Memory B cell (primary cell): ENCODE results near the gene TRAPPC12.

Experiments used
- ATAC-seq: fragments of 150-1000 bp; cut with Tn5 transposase; 2 replicates; pipeline ENCODE4 v1.10.0; 2021; ENCODE audit warnings: low read depth, mild to moderate bottlenecking, moderate library complexity
- DNase-seq, 2 donors: peaks; one replicate each; pipeline ENCODE4 v3.0.0; 2022; ENCODE audit warnings: low spot score in 2 of 2
- H3K27ac Mint-ChIP-seq: one replicate; pipeline ENCODE4 v1.8.0; 2022; ENCODE audit warnings: mild to moderate bottlenecking, moderate library complexity, mixed read lengths
- H3K27me3 Mint-ChIP-seq: one replicate; pipeline ENCODE4 v1.8.0; 2022; ENCODE audit warnings: mixed read lengths
- H3K36me3 Mint-ChIP-seq: one replicate; pipeline ENCODE4 v1.8.0; 2022; ENCODE audit warnings: mild to moderate bottlenecking, mixed read lengths
- H3K4me1 Mint-ChIP-seq: one replicate; pipeline ENCODE4 v1.8.0; 2022; ENCODE audit warnings: mixed read lengths
- H3K4me3 Mint-ChIP-seq: one replicate; pipeline ENCODE4 v1.8.0; 2022; ENCODE audit warnings: mild to moderate bottlenecking, moderate library complexity, mixed read lengths
- H3K9me3 Mint-ChIP-seq: one replicate; pipeline ENCODE4 v1.8.0; 2022; ENCODE audit warnings: mixed read lengths

Gene TRAPPC12

DNA sequence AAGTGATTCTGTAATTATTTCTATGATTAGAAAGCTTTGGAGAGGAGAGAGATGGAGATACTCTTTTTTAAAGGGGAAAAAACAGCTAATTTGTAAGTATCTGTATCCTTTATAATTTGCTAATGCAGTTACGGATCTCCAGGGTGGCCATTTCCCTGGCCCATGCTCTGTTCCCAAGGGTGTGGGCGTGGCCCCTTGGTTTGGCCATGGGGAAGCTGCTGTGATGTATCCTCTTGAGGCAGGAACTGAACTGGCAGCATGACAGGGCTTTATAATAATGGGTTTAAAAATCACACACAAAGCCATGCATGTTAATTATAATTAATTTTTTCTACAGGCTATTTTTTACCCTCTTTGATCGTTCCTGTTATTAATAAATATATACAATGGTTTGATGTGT, 27.0 kb downstream of the TRAPPC12 start:
- peaks cover 17% of the 10 kb centered on the region for H3K36me3 Mint-ChIP-seq
- no peaks in the 10 kb centered on the region for H3K9me3 Mint-ChIP-seq
- ATAC-seq (no peak), DNase-seq (no peak)
- H3K27ac Mint-ChIP-seq = no peak overlapping the region
- H3K27me3 Mint-ChIP-seq = no peaks in the 10 kb centered on the region
- H3K4me1 Mint-ChIP-seq = peaks cover 16% of the 10 kb centered on the region
- H3K4me3 Mint-ChIP-seq = no peak overlapping the region

GRCh38 chr2:3408781-3409180, 29.3 kb downstream of the TRAPPC12 start:
- Mint-ChIP-seq H3K36me3 (peaks cover 18% of the 10 kb centered on the region), H3K27me3 (no peaks in the 10 kb centered on the region), H3K4me1 (peaks cover 13% of the 10 kb centered on the region), H3K9me3 (no peaks in the 10 kb centered on the region), H3K4me3 (no peak overlapping the region), H3K27ac (no peak overlapping the region)
- ATAC-seq (no peak), DNase-seq (no peak)

DNA sequence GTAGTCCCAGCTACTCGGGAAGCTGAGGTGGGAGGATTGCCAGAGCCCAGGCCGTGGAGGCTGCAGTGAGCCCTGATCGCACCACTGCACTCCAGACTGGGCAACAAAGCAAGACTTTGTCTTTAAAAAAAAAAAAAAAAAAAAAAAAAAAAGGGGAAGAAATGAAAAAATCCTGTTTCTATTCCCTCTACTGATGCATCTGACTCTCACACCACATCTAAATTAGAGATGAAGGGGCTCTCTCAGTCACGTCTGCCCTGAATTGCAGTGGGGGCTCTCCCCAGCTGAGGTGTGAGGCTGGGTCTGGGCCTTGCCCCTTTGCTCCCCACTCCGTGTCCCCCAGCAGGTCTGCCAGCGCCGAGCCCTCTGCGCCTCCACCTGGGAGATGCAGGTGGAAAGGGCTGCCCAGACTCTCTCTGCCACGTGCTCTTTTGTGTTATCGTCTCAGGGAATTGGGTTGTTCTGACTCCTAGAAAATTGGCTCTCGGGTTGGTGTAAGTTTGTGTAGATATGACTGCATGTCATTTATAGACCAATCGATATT, 30.2 kb downstream of the TRAPPC12 start:
- ATAC-seq (no peak), DNase-seq (no peak)
- H3K4me3 Mint-ChIP-seq = no peak overlapping the region
- H3K9me3 Mint-ChIP-seq = no peaks in the 10 kb centered on the region
- no peaks in the 10 kb centered on the region for H3K27me3 Mint-ChIP-seq
- H3K36me3 Mint-ChIP-seq = peaks cover 17% of the 10 kb centered on the region
- H3K27ac Mint-ChIP-seq = peak overlapping the region; percentile 82
- H3K4me1 Mint-ChIP-seq = peaks cover 13% of the 10 kb centered on the region

DNA sequence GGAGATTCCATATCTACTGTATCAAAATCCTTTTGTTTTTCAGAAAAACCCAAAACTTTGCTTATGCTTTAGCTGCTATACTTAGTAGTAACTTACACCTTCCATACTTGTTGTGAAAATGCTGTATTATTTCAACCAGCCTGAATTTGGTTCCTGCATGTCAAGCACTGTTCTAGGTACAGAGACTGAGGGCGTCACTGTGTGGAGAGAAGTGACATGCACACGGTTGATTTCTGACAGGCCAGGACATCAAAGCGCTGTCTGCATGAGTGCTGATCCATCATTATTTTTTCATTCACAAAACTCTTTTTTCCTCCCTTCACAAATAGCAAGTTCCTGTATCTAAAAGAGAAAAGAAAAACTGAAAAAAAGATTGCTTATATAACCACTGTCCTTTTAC, 31.6 kb downstream of the TRAPPC12 start:
- peaks cover 21% of the 10 kb centered on the region for H3K36me3 Mint-ChIP-seq
- no peak overlapping the region for H3K27ac Mint-ChIP-seq
- H3K4me1 Mint-ChIP-seq = peaks cover 14% of the 10 kb centered on the region
- no peaks in the 10 kb centered on the region for H3K9me3 Mint-ChIP-seq
- ATAC-seq (no peak), DNase-seq (no peak)
- H3K4me3 Mint-ChIP-seq = no peak overlapping the region
- no peaks in the 10 kb centered on the region for H3K27me3 Mint-ChIP-seq

- no peaks in the 10 kb centered on the region for H3K27me3 Mint-ChIP-seq
- no peaks in the 10 kb centered on the region for H3K9me3 Mint-ChIP-seq
- H3K4me3 Mint-ChIP-seq = no peak overlapping the region
- DNase-seq (no peak), ATAC-seq (no peak)
- H3K36me3 Mint-ChIP-seq = peaks cover 31% of the 10 kb centered on the region
- H3K4me1 Mint-ChIP-seq = peaks cover 18% of the 10 kb centered on the region
- no peak overlapping the region for H3K27ac Mint-ChIP-seq
Observed at GRCh38 chr2:3413697-3414096, 34.2 kb downstream of the TRAPPC12 start.

GRCh38 chr2:3414133-3414860, 34.8 kb downstream of the TRAPPC12 start:
- Mint-ChIP-seq H3K27me3 (no peaks in the 10 kb centered on the region), H3K36me3 (peaks cover 35% of the 10 kb centered on the region), H3K27ac (peak overlapping the region; percentile 59), H3K4me3 (no peak overlapping the region), H3K4me1 (peaks cover 18% of the 10 kb centered on the region), H3K9me3 (no peaks in the 10 kb centered on the region)
- ATAC-seq = no peak
- DNase-seq = no peak

GRCh38 chr2:3418766-3419404, 39.4 kb downstream of the TRAPPC12 start:
- Mint-ChIP-seq H3K27ac (peak overlapping the region; percentile 11), H3K27me3 (no peaks in the 10 kb centered on the region), H3K4me1 (peaks cover 23% of the 10 kb centered on the region), H3K36me3 (peaks cover 39% of the 10 kb centered on the region), H3K9me3 (no peaks in the 10 kb centered on the region), H3K4me3 (no peak overlapping the region)
- DNase-seq (no peak), ATAC-seq (no peak)

GRCh38 chr2:3420076-3420768, 40.7 kb downstream of the TRAPPC12 start:
- Mint-ChIP-seq H3K27me3 (no peaks in the 10 kb centered on the region), H3K36me3 (peaks cover 32% of the 10 kb centered on the region), H3K4me3 (no peak overlapping the region), H3K27ac (peak overlapping the region; percentile 81), H3K9me3 (no peaks in the 10 kb centered on the region), H3K4me1 (peaks cover 22% of the 10 kb centered on the region)
- DNase-seq = no peak
- no peak for ATAC-seq

GRCh38 chr2:3420769-3421397, 41.4 kb downstream of the TRAPPC12 start:
- H3K27me3 Mint-ChIP-seq = no peaks in the 10 kb centered on the region
- no peaks in the 10 kb centered on the region for H3K9me3 Mint-ChIP-seq
- H3K36me3 Mint-ChIP-seq = peaks cover 31% of the 10 kb centered on the region
- no peak overlapping the region for H3K4me3 Mint-ChIP-seq
- H3K27ac Mint-ChIP-seq = peak overlapping the region; percentile 81
- peaks cover 18% of the 10 kb centered on the region for H3K4me1 Mint-ChIP-seq
- ATAC-seq = no peak
- DNase-seq = no peak

GRCh38 chr2:3421580-3421979, 42.1 kb downstream of the TRAPPC12 start:
- no peak overlapping the region for H3K4me3 Mint-ChIP-seq
- ATAC-seq (no peak), DNase-seq (no peak)
- no peak overlapping the region for H3K27ac Mint-ChIP-seq
- no peaks in the 10 kb centered on the region for H3K27me3 Mint-ChIP-seq
- H3K36me3 Mint-ChIP-seq = peaks cover 31% of the 10 kb centered on the region
- H3K9me3 Mint-ChIP-seq = no peaks in the 10 kb centered on the region
- peaks cover 18% of the 10 kb centered on the region for H3K4me1 Mint-ChIP-seq

GRCh38 chr2:3422161-3422779, 42.8 kb downstream of the TRAPPC12 start:
- peaks cover 14% of the 10 kb centered on the region for H3K4me1 Mint-ChIP-seq
- DNase-seq = no peak
- ATAC-seq = no peak
- H3K27ac Mint-ChIP-seq = peak overlapping the region; percentile 50
- H3K9me3 Mint-ChIP-seq = no peaks in the 10 kb centered on the region
- no peaks in the 10 kb centered on the region for H3K27me3 Mint-ChIP-seq
- peaks cover 26% of the 10 kb centered on the region for H3K36me3 Mint-ChIP-seq
- no peak overlapping the region for H3K4me3 Mint-ChIP-seq

DNA sequence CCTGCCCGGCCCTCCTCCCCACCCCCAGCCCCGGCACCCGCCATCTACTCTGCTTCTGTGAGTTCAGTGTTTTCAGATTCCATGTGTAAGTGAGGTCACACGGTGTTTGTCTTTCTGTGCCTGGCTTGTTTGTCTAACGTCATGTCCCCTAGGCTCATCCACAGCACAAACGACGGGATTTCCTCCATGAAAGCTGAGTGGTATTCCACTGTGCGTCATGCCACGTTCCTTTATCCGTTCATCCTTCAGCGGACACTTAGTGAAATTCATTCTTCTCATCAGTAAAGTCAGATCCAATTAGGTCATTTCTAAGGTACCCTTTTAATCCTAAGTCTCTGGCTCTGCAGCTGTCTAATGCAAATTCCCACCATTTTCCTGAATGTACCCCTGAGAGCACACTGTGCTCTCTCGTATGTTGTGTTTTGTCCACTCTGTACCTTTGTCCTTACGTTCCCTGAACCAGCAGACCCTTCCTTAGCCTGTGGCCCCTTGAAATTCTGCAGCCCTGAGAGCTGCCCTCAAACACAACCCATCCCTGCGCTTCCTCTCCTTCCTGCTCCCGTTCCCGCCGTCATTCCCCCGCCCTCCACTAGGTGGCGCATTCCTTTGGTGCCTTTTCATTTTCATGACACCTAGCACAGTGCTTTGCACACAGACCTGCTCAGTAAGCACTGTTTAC, 44.1 kb downstream of the TRAPPC12 start:
- peak; percentile 71 for ATAC-seq
- no peaks in the 10 kb centered on the region for H3K27me3 Mint-ChIP-seq
- H3K27ac Mint-ChIP-seq = peak overlapping the region; percentile 54
- H3K36me3 Mint-ChIP-seq = peaks cover 20% of the 10 kb centered on the region
- no peaks in the 10 kb centered on the region for H3K9me3 Mint-ChIP-seq
- H3K4me3 Mint-ChIP-seq = no peak overlapping the region
- peaks cover 14% of the 10 kb centered on the region for H3K4me1 Mint-ChIP-seq
- peak; percentile 76 to 80 for DNase-seq

DNA sequence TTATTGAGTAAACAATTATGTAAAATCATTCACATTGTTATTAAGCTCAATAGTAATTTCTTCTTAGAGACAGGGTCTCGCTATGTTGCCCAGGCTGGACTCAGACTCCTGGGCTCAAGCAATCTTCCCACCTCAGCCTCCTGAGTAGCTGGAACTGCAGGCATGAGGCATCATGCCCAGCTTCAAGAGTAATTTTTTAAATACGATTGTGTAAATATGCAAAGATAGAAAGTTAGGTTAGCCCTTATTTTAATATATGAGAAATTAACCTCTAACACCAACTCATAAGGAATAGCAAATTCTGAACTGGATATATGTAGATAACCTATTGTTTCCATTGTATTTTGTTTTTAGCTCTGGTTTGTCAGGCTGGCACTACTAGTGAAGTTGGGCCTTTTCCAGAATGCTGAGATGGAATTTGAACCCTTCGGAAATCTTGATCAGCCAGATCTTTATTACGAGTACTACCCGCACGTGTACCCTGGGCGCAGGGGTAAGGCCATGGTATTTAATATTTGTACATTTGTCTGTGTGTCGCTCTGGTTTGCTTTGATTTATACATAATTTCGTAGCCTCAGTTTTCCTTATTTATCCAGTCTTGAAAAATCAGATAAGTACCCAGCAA, 44.8 kb downstream of the TRAPPC12 start:
- H3K9me3 Mint-ChIP-seq = no peaks in the 10 kb centered on the region
- peaks cover 15% of the 10 kb centered on the region for H3K36me3 Mint-ChIP-seq
- peak overlapping the region; percentile 54 for H3K27ac Mint-ChIP-seq
- H3K4me3 Mint-ChIP-seq = no peak overlapping the region
- H3K4me1 Mint-ChIP-seq = peaks cover 11% of the 10 kb centered on the region
- DNase-seq = no peak
- ATAC-seq = no peak
- no peaks in the 10 kb centered on the region for H3K27me3 Mint-ChIP-seq
